Gastrocnemius medialis (tissue), 4 donors: Measurements from ENCODE around the gene CHERP.

Source experiments
- CTCF ChIP-seq, 5 experiments: fragments of 450-650 bp in 3 of 5; fragments of 200-600 bp in 2 of 5; sonication (generic) in 2 of 5; IDR thresholded peaks in 4 of 5; conservative IDR thresholded peaks in 1 of 5; 1 replicate in 4 of 5; 2 replicates in 1 of 5; pipeline ENCODE4 v1.5.1; 2016 to 2019; ENCODE audit warnings: antibody characterized with exemption in 5 of 5, mild to moderate bottlenecking in 3 of 5, moderate library complexity in 3 of 5
- POLR2A ChIP-seq, 2 donors: fragments of 450-650 bp; IDR thresholded peaks; one replicate each; pipeline ENCODE4 v1.6.1; 2017; ENCODE audit warnings: antibody characterized with exemption in 2 of 2, mild to moderate bottlenecking in 2 of 2, moderate library complexity in 2 of 2

- TF ChIP-seq CTCF (IDR thresholded peaks at IDR 0.05 in 4 of 5, conservative IDR thresholded peaks at IDR 0.05 in 1 of 5) (no peak), POLR2A (IDR thresholded peaks at IDR 0.05) (no peak)
Observed at GRCh38 chr19:16497837-16498236, 44.4 kb downstream of the CHERP start.
